HL-60 (cell line): ENCODE measurements around the gene ATOH7.
"Not testable (repeated sequence)": the region's sequence is repeated elsewhere in the genome, so short reads cannot be mapped to it uniquely, and the experiment has no call there.

Experiments
- DNase-seq, 2 experiments: peaks; one replicate each; pipeline ENCODE4 v3.0.0-alpha.2; 2010 to 2020; ENCODE audit warnings: low read depth in 1 of 2, low spot score in 1 of 2
- H3K27ac ChIP-seq: fragments of 250-450 bp; sonication (Bioruptor Pico); replicated peaks from 2 replicates; pipeline ENCODE4 v1.5.1; 2020; ENCODE audit warnings: mild to moderate bottlenecking, moderate library complexity
- H3K27me3 ChIP-seq: fragments of 250-450 bp; sonication (Bioruptor Pico); 2 replicates; pipeline ENCODE4 v1.5.1; 2021; ENCODE audit warnings: mild to moderate bottlenecking, moderate library complexity; ENCODE audit not compliant: insufficient read depth, poor library complexity, severe bottlenecking
- H3K4me3 ChIP-seq: replicated peaks from 2 replicates; pipeline ENCODE4 v1.5.1; 2011; ENCODE audit warnings: mild to moderate bottlenecking, control low read depth, low read length; ENCODE audit not compliant: insufficient read depth
- CTCF ChIP-seq: IDR thresholded peaks from one replicate; pipeline ENCODE4 v1.5.1; 2011; ENCODE audit warnings: low read length, control low read depth, inconsistent platforms; ENCODE audit not compliant: insufficient read depth
- GABPA ChIP-seq: IDR thresholded peaks from 2 replicates; pipeline ENCODE4 v1.6.1; 2012; ENCODE audit warnings: low read depth
- POLR2AphosphoS5 ChIP-seq: IDR thresholded peaks from 2 replicates; pipeline ENCODE4 v1.6.1; 2012; ENCODE audit warnings: low read depth
- REST ChIP-seq: IDR thresholded peaks from 2 replicates; pipeline ENCODE4 v1.6.1; 2012; ENCODE audit warnings: low read depth; ENCODE audit not compliant: insufficient replicate concordance
- SPI1 ChIP-seq: IDR thresholded peaks from 2 replicates; pipeline ENCODE4 v1.6.1; 2012; ENCODE audit warnings: low read depth, mild to moderate bottlenecking, borderline replicate concordance

ATOH7 gene

GRCh38 chr10:68247931-68248330 lies 16.0 kb upstream of the ATOH7 start:
- Histone ChIP-seq H3K27ac (no peak overlapping the region), H3K4me3 (no peak overlapping the region), H3K27me3 (no peaks in the 10 kb centered on the region)
- DNase-seq = no peak
- no peak for TF ChIP-seq CTCF
- no peak for TF ChIP-seq SPI1
- TF ChIP-seq POLR2AphosphoS5 = no peak
- TF ChIP-seq REST = no peak
- no peak for TF ChIP-seq GABPA

- not testable (repeated sequence) for H3K27me3 ChIP-seq, H3K4me3 ChIP-seq, H3K27ac ChIP-seq, DNase-seq
Measured at GRCh38 chr10:68246397-68246796, 14.5 kb upstream of the ATOH7 start.

GRCh38 chr10:68242051-68242450 lies 10.1 kb upstream of the ATOH7 start:
- Histone ChIP-seq H3K27ac (no peak overlapping the region), H3K4me3 (no peak overlapping the region), H3K27me3 (no peaks in the 10 kb centered on the region)
- no peak for DNase-seq
- no peak for TF ChIP-seq REST
- TF ChIP-seq CTCF = no peak
- TF ChIP-seq SPI1 = no peak
- no peak for TF ChIP-seq POLR2AphosphoS5
- no peak for TF ChIP-seq GABPA

GRCh38 chr10:68239596-68240150 lies 7.8 kb upstream of the ATOH7 start:
- Histone ChIP-seq H3K27me3 (no peaks in the 10 kb centered on the region), H3K27ac (no peak overlapping the region), H3K4me3 (no peak overlapping the region)
- DNase-seq = no peak
- TF ChIP-seq CTCF (no peak), POLR2AphosphoS5 (no peak), GABPA (no peak), SPI1 (no peak), REST (no peak)
